Measurements from ENCODE around the gene AFF3. TPM values are rescaled to one million over a fixed set of nuclear protein-coding genes. Genes with fewer than 3 reads are reported as not detected.

AFF3 gene
- total RNA-seq, 1 experiment from 2014 or later: 0.22 TPM

GRCh38 chr2:99888617-99889016 is 253.8 kb downstream of the AFF3 start:
- no peak overlapping the region for H4K8ac ChIP-seq (replicated peaks; ENCODE audit: insufficient read length, low read depth, low read length)
- H2BK120ac ChIP-seq (ENCODE audit: low read depth, low read length, poor library complexity, severe bottlenecking): no peak overlapping the region
- no CpG with 5 or more reads among the region's 5 CpGs for whole genome bisulfite sequencing (ENCODE audit: extremely low coverage, insufficient read length, low lambda C conversion rate)
- DNase-seq: no peak
- H3K18ac ChIP-seq (ENCODE audit: insufficient read length, low read depth, low read length): no peak overlapping the region
- no peak overlapping the region for H2BK20ac ChIP-seq (ENCODE audit: low read depth, low read length, poor library complexity, severe bottlenecking)
- H3K4me1 ChIP-seq (ENCODE audit: insufficient read depth, low read length): no peaks in the 10 kb centered on the region; the same call in 1 of the 2 replicates
- no peak overlapping the region for H3K4ac ChIP-seq (ENCODE audit: low read depth, low read length)
- H3K9me3 Mint-ChIP-seq: no peaks in the 10 kb centered on the region
- no peak overlapping the region for H3K27ac ChIP-seq (ENCODE audit: insufficient read length, low read depth, low read length)
- H3K4me1 Mint-ChIP-seq: peaks cover 13 to 18% of the 10 kb centered on the region in 2 experiments
- H2BK12ac ChIP-seq (ENCODE audit: insufficient read length, low read depth, low read length): no peak overlapping the region
- H3K14ac ChIP-seq (ENCODE audit: insufficient read depth, low read length): no peak overlapping the region
- no peaks in the 10 kb centered on the region for H3K36me3 Mint-ChIP-seq (ENCODE audit: insufficient read depth in 1 of 3, low read depth in 3 of 3)
- H2BK5ac ChIP-seq (ENCODE audit: insufficient read length, low read length): no peak overlapping the region
- no peak overlapping the region for H4K5ac ChIP-seq (ENCODE audit: insufficient read length, low read depth, low read length)
- no peaks in the 10 kb centered on the region for H4K20me1 ChIP-seq (ENCODE audit: control insufficient read depth, insufficient read depth, insufficient read length)
- H3K4me2 ChIP-seq (ENCODE audit: insufficient read depth, insufficient read length, low read length): no peak overlapping the region
- H2AFZ ChIP-seq (ENCODE audit: low read length): no peak overlapping the region
- no peaks in the 10 kb centered on the region for H3K79me1 ChIP-seq (ENCODE audit: insufficient read depth, low read depth, low read length, poor library complexity, severe bottlenecking)
- no peak overlapping the region for H4K91ac ChIP-seq (ENCODE audit: insufficient read length, low read depth, low read length)
- no peak overlapping the region for H2BK15ac ChIP-seq (ENCODE audit: low read depth, low read length)
- H3K79me2 ChIP-seq (ENCODE audit: insufficient read depth, low read length): no peaks in the 10 kb centered on the region
- H3K23me2 ChIP-seq (ENCODE audit: insufficient read length, low read depth, low read length, poor library complexity, severe bottlenecking): no peaks in the 10 kb centered on the region
- H3K23ac ChIP-seq (ENCODE audit: insufficient read length, low read depth, low read length): no peak overlapping the region
- no peak overlapping the region for H3K27ac Mint-ChIP-seq
- no peak overlapping the region for H3K9ac ChIP-seq (ENCODE audit: extremely low read depth, insufficient read length, low read length)
- H3K56ac ChIP-seq (ENCODE audit: insufficient read length, low read depth, low read length): no peak overlapping the region
- H3K9me3 ChIP-seq (ENCODE audit: control insufficient read depth, low read depth, low read length): no peaks in the 10 kb centered on the region
- no peak overlapping the region for H2AK5ac ChIP-seq (ENCODE audit: insufficient read length, low read length)
- no peaks in the 10 kb centered on the region for H3K27me3 Mint-ChIP-seq (ENCODE audit: low read depth)
- TF ChIP-seq CTCF (conservative IDR thresholded peaks at IDR 0.05): no peak
- no peak overlapping the region for H3K4me3 Mint-ChIP-seq
- no peaks in the 10 kb centered on the region for H3K27me3 ChIP-seq (ENCODE audit: insufficient read depth, low read length)
- H3T11ph ChIP-seq (ENCODE audit: low read length): no peak overlapping the region
